GM12865 (cell line): ENCODE results near the gene ZMIZ1.

Experiments
- DNase-seq: peaks from one replicate; pipeline ENCODE4 v3.0.0; 2010; ENCODE audit warnings: low read depth
- H3K4me3 ChIP-seq: 2 replicates; pipeline ENCODE4 v1.5.1; 2011; ENCODE audit warnings: mild to moderate bottlenecking, low read depth, low read length, control low read depth
- CTCF ChIP-seq: IDR thresholded peaks from 2 replicates; pipeline ENCODE4 v1.5.1; 2011; ENCODE audit warnings: low read length, control low read depth, low read depth, inconsistent platforms; ENCODE audit not compliant: insufficient read depth; ENCODE audit errors: missing control alignments

Gene ZMIZ1

GRCh38 chr10:79090134-79090803 lies 21.5 kb downstream of the ZMIZ1 start:
- H3K4me3 ChIP-seq = no peak overlapping the region
- DNase-seq = peak; percentile 38
- TF ChIP-seq CTCF = no peak

GRCh38 chr10:79092292-79092896 lies 23.6 kb downstream of the ZMIZ1 start:
- no peak overlapping the region for H3K4me3 ChIP-seq
- TF ChIP-seq CTCF = no peak
- no peak for DNase-seq

GRCh38 chr10:79093658-79094411 lies 25.1 kb downstream of the ZMIZ1 start:
- no peak for TF ChIP-seq CTCF
- no peak overlapping the region for H3K4me3 ChIP-seq
- peak; percentile 62 for DNase-seq

- no peak for TF ChIP-seq CTCF
- no peak overlapping the region for H3K4me3 ChIP-seq
- no peak for DNase-seq
These were observed 25.8 kb downstream of the ZMIZ1 start for GRCh38 chr10:79094412-79095175.

GRCh38 chr10:79095316-79095715 lies 26.6 kb downstream of the ZMIZ1 start:
- DNase-seq = no peak
- no peak for TF ChIP-seq CTCF
- H3K4me3 ChIP-seq = no peak overlapping the region

GRCh38 chr10:79096514-79096913 lies 27.7 kb downstream of the ZMIZ1 start:
- TF ChIP-seq CTCF = no peak
- DNase-seq = no peak

More at GRCh38 chr10:79096514-79096913, 27.7 kb downstream of the ZMIZ1 start:
- no peak overlapping the region for H3K4me3 ChIP-seq
